A549 (cell line): ENCODE measurements around the gene BASP1. TPM values are rescaled to one million over a fixed set of nuclear protein-coding genes. Genes with fewer than 3 reads are reported as not detected.
A peak's percentile ranks its signal among the peaks of the same experiment; 100 is the strongest.

Source experiments
- ATAC-seq, 2 experiments: fragments of 200-7000 bp in 1 of 2; fragments of >200 bp in 1 of 2; cut with Nextera tagmentation in 1 of 2; cut with Tn5 transposase in 1 of 2; 3 replicates each; pipeline versions ENCODE4 v1.8.0 to v1.9.1; 2018 to 2020; ENCODE audit warnings: mild to moderate bottlenecking in 1 of 2, moderate library complexity in 1 of 2
- CTCF ChIA-PET: fragments of 300-600 bp; sonication (Branson Sonifier 250); formaldehyde crosslinking; extraction: SDS; loops from one replicate; lab custom pipeline; 2021; ENCODE audit warnings: antibody characterized with exemption, inconsistent platforms; lab: Yijun Ruan, JAX
- POLR2A ChIA-PET: fragments of 350-600 bp; formaldehyde crosslinking; extraction: SDS; loops from one replicate; lab custom pipeline; 2021; ENCODE audit warnings: antibody characterized with exemption, inconsistent platforms; lab: Yijun Ruan, JAX
- DNase-seq, 2 experiments: peaks; one replicate each; pipeline versions ENCODE4 v3.0.0 to v3.0.0-alpha.2; 2011 to 2016; ENCODE audit warnings: low read depth in 1 of 2, low spot score in 1 of 2
- FAIRE-seq: peaks from 2 replicates; lab custom pipeline; 2011; peaks lifted over from hg19 to GRCh38; lab: Jason Lieb, UNC
- H3K27ac ChIP-seq, 2 experiments: fragments of >200 bp; sonication (Bioruptor Twin); formaldehyde crosslinking; 3 replicates each; pipeline ENCODE4 v1.5.1; 2016 to 2017
- H3K4me1 ChIP-seq: fragments of >200 bp; sonication (Bioruptor Twin); formaldehyde crosslinking; 3 replicates; pipeline ENCODE4 v1.6.1; 2016
- H3K4me2 ChIP-seq: fragments of >200 bp; sonication (Bioruptor Twin); formaldehyde crosslinking; 3 replicates; pipeline ENCODE4 v1.6.1; 2016
- H3K4me3 ChIP-seq: fragments of >200 bp; sonication (Bioruptor Twin); formaldehyde crosslinking; 3 replicates; pipeline ENCODE4 v1.5.1; 2016
- H3K9me3 ChIP-seq: fragments of >200 bp; sonication (Bioruptor Twin); formaldehyde crosslinking; 3 replicates; pipeline ENCODE4 v1.6.1; 2016
- ATOH8 ChIP-seq: fragments of 250-450 bp; sonication (Bioruptor Pico); IDR thresholded peaks from 2 replicates; pipeline ENCODE4 v1.5.0; 2020; ENCODE audit warnings: low read depth, mild to moderate bottlenecking, moderate library complexity
- CBX8 ChIP-seq: fragments of 200-600 bp; sonication (generic); IDR thresholded peaks from 2 replicates; pipeline ENCODE4 v1.6.1; 2016
- CEBPB ChIP-seq, 2 experiments: fragments of >200 bp in 1 of 2; sonication (Bioruptor Twin) in 1 of 2; formaldehyde crosslinking in 1 of 2; IDR thresholded peaks; 2 replicates each; pipeline ENCODE4 v1.6.1; 2012 to 2016
- CHD4 ChIP-seq: fragments of 200-600 bp; sonication (generic); IDR thresholded peaks from 2 replicates; pipeline ENCODE4 v1.6.1; 2016; ENCODE audit warnings: antibody characterized with exemption, mild to moderate bottlenecking, borderline replicate concordance
- EHF ChIP-seq: fragments of 250-450 bp; sonication (Bioruptor Pico); IDR thresholded peaks from 2 replicates; pipeline ENCODE4 v1.5.0; 2020; ENCODE audit warnings: mild to moderate bottlenecking
- EHMT2 ChIP-seq: fragments of 200-600 bp; sonication (generic); IDR thresholded peaks from 2 replicates; pipeline ENCODE4 v1.6.1; 2016; ENCODE audit warnings: antibody characterized with exemption, low read depth, mild to moderate bottlenecking, moderate library complexity
- ELK1 ChIP-seq: fragments of 150-350 bp; IDR thresholded peaks from 2 replicates; pipeline ENCODE4 v1.6.1; 2014; ENCODE audit warnings: low read depth, mild to moderate bottlenecking, low read length
- ESRRA ChIP-seq: fragments of 150-350 bp; IDR thresholded peaks from 2 replicates; pipeline ENCODE4 v1.6.1; 2014; ENCODE audit warnings: mild to moderate bottlenecking, low read length, borderline replicate concordance
- FOSL2 ChIP-seq, 2 experiments: fragments of 450-650 bp in 1 of 2; fragments of >200 bp in 1 of 2; sonication (Bioruptor Twin) in 1 of 2; formaldehyde crosslinking; IDR thresholded peaks; 2 replicates each; pipeline versions ENCODE4 v1.5.0 to v1.6.1; 2016 to 2020; ENCODE audit warnings: mild to moderate bottlenecking in 1 of 2, moderate library complexity in 1 of 2
- FOXS1 ChIP-seq: fragments of 250-450 bp; sonication (Bioruptor Pico); IDR thresholded peaks from 2 replicates; pipeline ENCODE4 v1.5.0; 2020; ENCODE audit warnings: mild to moderate bottlenecking, moderate library complexity
- GATA3 ChIP-seq: IDR thresholded peaks from 2 replicates; pipeline ENCODE4 v1.6.1; 2012; ENCODE audit warnings: borderline replicate concordance
- HDAC2 ChIP-seq: fragments of 200-600 bp; sonication (generic); IDR thresholded peaks from 2 replicates; pipeline ENCODE4 v1.6.1; 2016
- HES2 ChIP-seq: fragments of >200 bp; sonication (Bioruptor Twin); formaldehyde crosslinking; IDR thresholded peaks from 2 replicates; pipeline ENCODE4 v1.6.1; 2016
- HEYL ChIP-seq: fragments of 250-450 bp; sonication (Bioruptor Pico); IDR thresholded peaks from 2 replicates; pipeline ENCODE4 v1.8.0; 2021; ENCODE audit warnings: mild to moderate bottlenecking, moderate library complexity
- HMGXB4 ChIP-seq: fragments of 250-450 bp; sonication (Bioruptor Pico); IDR thresholded peaks from 2 replicates; pipeline ENCODE4 v1.5.0; 2021; ENCODE audit warnings: mild to moderate bottlenecking, moderate library complexity, borderline replicate concordance
- HOXB13 ChIP-seq: fragments of 250-450 bp; sonication (Bioruptor Pico); IDR thresholded peaks from 2 replicates; pipeline ENCODE4 v1.5.0; 2020; ENCODE audit warnings: low read depth, mild to moderate bottlenecking, moderate library complexity
- JUN ChIP-seq, 2 experiments: fragments of >200 bp; sonication (Bioruptor Twin); formaldehyde crosslinking; IDR thresholded peaks; 2 replicates in 1 of 2; 3 replicates in 1 of 2; pipeline ENCODE4 v1.6.1; 2016 to 2017
- JUNB ChIP-seq: fragments of >200 bp; sonication (Bioruptor Twin); formaldehyde crosslinking; IDR thresholded peaks from 2 replicates; pipeline ENCODE4 v1.6.1; 2016
- KDM1A ChIP-seq: fragments of 200-600 bp; sonication (generic); IDR thresholded peaks from 2 replicates; pipeline ENCODE4 v1.6.1; 2016; ENCODE audit warnings: low read depth, mild to moderate bottlenecking
- KDM5A ChIP-seq: fragments of 200-600 bp; sonication (generic); IDR thresholded peaks from 2 replicates; pipeline ENCODE4 v1.6.1; 2016; ENCODE audit warnings: antibody characterized with exemption, mild to moderate bottlenecking
- MAZ ChIP-seq: fragments of 150-350 bp; IDR thresholded peaks from 2 replicates; pipeline ENCODE4 v1.6.1; 2014; ENCODE audit warnings: antibody characterized with exemption, low read depth, low read length, borderline replicate concordance
- MYC ChIP-seq: IDR thresholded peaks from 2 replicates; pipeline ENCODE4 v1.6.1; 2012; ENCODE audit warnings: mild to moderate bottlenecking, inconsistent platforms, low read length, improper control_type of control experiment, borderline replicate concordance
- NPAS2 ChIP-seq: fragments of 250-450 bp; sonication (Bioruptor Pico); IDR thresholded peaks from 2 replicates; pipeline ENCODE4 v1.8.0; 2022; ENCODE audit warnings: mild to moderate bottlenecking, moderate library complexity, borderline replicate concordance
- NR3C1 ChIP-seq: fragments of >200 bp; sonication (Bioruptor Twin); formaldehyde crosslinking; IDR thresholded peaks from 3 replicates; pipeline ENCODE4 v1.6.1; 2017
- PBX3 ChIP-seq: IDR thresholded peaks from 2 replicates; pipeline ENCODE4 v1.6.1; 2012
- POLR2A ChIP-seq: IDR thresholded peaks from 2 replicates; pipeline ENCODE4 v1.6.1; 2012; ENCODE audit warnings: mild to moderate bottlenecking, low read length
- POLR2AphosphoS2 ChIP-seq: conservative IDR thresholded peaks from 2 replicates; pipeline ENCODE4 v1.6.1; 2012; ENCODE audit warnings: low read length, improper control_type of control experiment, inconsistent platforms
- RAD21 ChIP-seq, 2 experiments: fragments of >200 bp in 1 of 2; sonication (Bioruptor Twin) in 1 of 2; formaldehyde crosslinking in 1 of 2; IDR thresholded peaks in 1 of 2; conservative IDR thresholded peaks in 1 of 2; 2 replicates in 1 of 2; 3 replicates in 1 of 2; pipeline ENCODE4 v1.6.1; 2012 to 2018; ENCODE audit warnings: inconsistent platforms in 1 of 2
- RARB ChIP-seq: fragments of 250-450 bp; sonication (Bioruptor Pico); IDR thresholded peaks from 2 replicates; pipeline ENCODE4 v1.8.0; 2021; ENCODE audit warnings: mild to moderate bottlenecking, moderate library complexity
- RCOR1 ChIP-seq: fragments of 150-350 bp; IDR thresholded peaks from 2 replicates; pipeline ENCODE4 v1.6.1; 2014; ENCODE audit warnings: antibody characterized with exemption, low read length, low read depth
- RFX5 ChIP-seq: fragments of 450-650 bp; IDR thresholded peaks from 2 replicates; pipeline ENCODE4 v1.7.1; 2014; ENCODE audit warnings: antibody characterized with exemption, mild to moderate bottlenecking, moderate library complexity
- SMC3 ChIP-seq: fragments of >200 bp; sonication (Bioruptor Twin); formaldehyde crosslinking; IDR thresholded peaks from 3 replicates; pipeline ENCODE4 v1.6.1; 2018; ENCODE audit warnings: inconsistent platforms
- SREBF2 ChIP-seq: fragments of 450-650 bp; IDR thresholded peaks from 2 replicates; pipeline ENCODE4 v1.6.1; 2014; ENCODE audit warnings: mild to moderate bottlenecking, moderate library complexity
- TFCP2L1 ChIP-seq: fragments of 250-450 bp; sonication (Bioruptor Pico); IDR thresholded peaks from 2 replicates; pipeline ENCODE4 v1.5.0; 2021; ENCODE audit warnings: mild to moderate bottlenecking
- TP53 ChIP-seq: fragments of 250-450 bp; sonication (Bioruptor Pico); IDR thresholded peaks from 2 replicates; pipeline ENCODE4 v1.5.0; 2021; ENCODE audit warnings: mild to moderate bottlenecking, moderate library complexity
- ZFP36 ChIP-seq: fragments of 450-650 bp; IDR thresholded peaks from 2 replicates; pipeline ENCODE4 v1.6.1; 2014; ENCODE audit warnings: borderline replicate concordance; ENCODE audit not compliant: partially characterized antibody
- ZNF302 ChIP-seq: fragments of 250-450 bp; sonication (Bioruptor Pico); IDR thresholded peaks from 2 replicates; pipeline ENCODE4 v1.9.0; 2021; ENCODE audit warnings: inconsistent platforms, mild to moderate bottlenecking, moderate library complexity
- WGBS: methylation state at CpG from one replicate; pipeline ENCODE4 v1.1.6; 2017; ENCODE audit errors: missing lambda C conversion rate; 5-methylcytosine and 5-hydroxymethylcytosine counted together
- polyA plus RNA-seq, 4 experiments: library from polyadenylated mRNA; depleted of rRNA in 3 of 4; stranded (reverse); fragments of >200 nt; fragmentation: RNase III in 1 of 4; extraction: RNeasy Plus Mini Kit Qiagen cat#74134 plus additional on column Dnase treatment in 1 of 4; gene quantifications; 2 replicates in 3 of 4; 3 replicates in 1 of 4; pipeline ENCODE4 v1.2.3, GENCODE V29; 2011 to 2017

BASP1 gene
- polyA plus RNA-seq, 2 of the 4 experiments (the other 2 are of a cell fraction), result 391 to 454 TPM

GRCh38 chr5:17180864-17181723, 36.3 kb upstream of the BASP1 start:
- no peaks in the 10 kb centered on the region for H3K9me3 ChIP-seq
- peak overlapping the region; percentile 69 to 87 for H3K27ac ChIP-seq
- H3K4me1 ChIP-seq, result peaks cover 43% of the 10 kb centered on the region
- FAIRE-seq, result no peak
- peak; percentile 96 to 99 for ATAC-seq
- H3K4me3 ChIP-seq, result no peak overlapping the region
- H3K4me2 ChIP-seq, result peak overlapping the region; percentile 48
- peak; percentile 72 to 95 for DNase-seq
- 27% methylated on average over 11 of the region's 11 CpGs for WGBS
- CTCF ChIA-PET, result interaction anchor here (0.6 to 3.3 kb wide), 11 partner anchors 9 to 296 kb away, joined by 3 to 31 read pairs (median 4); no protein-coding TSS in a partner anchor
- POLR2A ChIA-PET, result interaction anchor here (0.6 to 1.9 kb wide), 5 partner anchors 23 to 519 kb away, joined by 3 to 7 read pairs (median 4); partner anchors contain the start of gene MYO10
- peak; percentile 96 for TF ChIP-seq GATA3
- TF ChIP-seq RFX5, result no peak
- TF ChIP-seq HOXB13 (CRISPR knock-in tag), result peak; percentile 31; the same call in 1 of the 2 replicates
- TF ChIP-seq HEYL (CRISPR knock-in tag), result no peak
- TF ChIP-seq FOXS1, result peak; percentile 46; the same call in 1 of the 2 replicates
- TF ChIP-seq SMC3, result peak; percentile 19; the same call in 1 of the 3 replicates
- TF ChIP-seq POLR2AphosphoS2, result no peak
- no peak for TF ChIP-seq CHD4
- peak; percentile 96 for TF ChIP-seq JUNB
- TF ChIP-seq RCOR1, result no peak
- no peak for TF ChIP-seq MAZ
- 0 out of 2 replicates have a peak, but pooled peaks have one; percentile 11 for TF ChIP-seq ATOH8 (CRISPR knock-in tag)
- TF ChIP-seq PBX3, result peak; percentile 73
- no peak for TF ChIP-seq ZNF302 (CRISPR knock-in tag)
- TF ChIP-seq MYC, result no peak
- no peak for TF ChIP-seq ESRRA
- no peak for TF ChIP-seq HMGXB4 (CRISPR knock-in tag)
- TF ChIP-seq KDM5A, result no peak
- no peak for TF ChIP-seq ELK1
- no peak for TF ChIP-seq NPAS2
- no peak for TF ChIP-seq HDAC2
- TF ChIP-seq ZFP36, result no peak
- no peak for TF ChIP-seq RARB (CRISPR knock-in tag)
- no peak for TF ChIP-seq TFCP2L1 (CRISPR knock-in tag)
- TF ChIP-seq RAD21 (conservative IDR thresholded peaks at IDR 0.05 in 1 of 2, IDR thresholded peaks at IDR 0.05 in 1 of 2), result peak; percentile 29 to 30; a peak in 1 of 5 replicates
- no peak for TF ChIP-seq HES2
- TF ChIP-seq JUN (IDR thresholded peaks at IDR 0.05), result peak in 1 of 2 experiments; percentile 68; a peak in 3 of 5 replicates
- TF ChIP-seq NR3C1, result no peak
- no peak for TF ChIP-seq SREBF2
- no peak for TF ChIP-seq EHMT2
- TF ChIP-seq FOSL2 (IDR thresholded peaks at IDR 0.05), result peak; percentile 85
- TF ChIP-seq FOSL2 (CRISPR knock-in tag; IDR thresholded peaks at IDR 0.05), result peak; percentile 93
- TF ChIP-seq POLR2A, result no peak
- no peak for TF ChIP-seq EHF (CRISPR knock-in tag)
- TF ChIP-seq CBX8, result no peak
- TF ChIP-seq TP53 (CRISPR knock-in tag), result no peak
- no peak for TF ChIP-seq KDM1A
- TF ChIP-seq CEBPB (IDR thresholded peaks at IDR 0.05), result peak; percentile 18 to 82; a peak in 3 of 4 replicates
